Measurements from ENCODE around the gene PHC1.
"Not testable (repeated sequence)": the region's sequence is repeated elsewhere in the genome, so short reads cannot be mapped to it uniquely, and the experiment has no call there.

Gene PHC1

GRCh38 chr12:8911606-8912268, 2.6 kb upstream of the PHC1 start:
- no peak for DNase-seq (ENCODE audit: low read depth)

- DNase-seq (ENCODE audit: low read depth), result no peak
Observed at GRCh38 chr12:8912914-8913313, 1.4 kb upstream of the PHC1 start.

GRCh38 chr12:8913702-8914032, 642 bp upstream of the PHC1 start:
- no peak for DNase-seq (ENCODE audit: low read depth)

- DNase-seq (ENCODE audit: low read depth), result peak; percentile 63
Observed at GRCh38 chr12:8914716-8915526, 612 bp downstream of the PHC1 start.

- no peak for DNase-seq (ENCODE audit: low read depth)
Observed at GRCh38 chr12:8916154-8916553, 1.8 kb downstream of the PHC1 start.

GRCh38 chr12:8917031-8917430, 2.7 kb downstream of the PHC1 start:
- DNase-seq (ENCODE audit: low read depth), result no peak

GRCh38 chr12:8917751-8918150, 3.4 kb downstream of the PHC1 start:
- peak; percentile 54 for DNase-seq (ENCODE audit: low read depth)

- not testable (repeated sequence) for DNase-seq (ENCODE audit: low read depth)
Observed at GRCh38 chr12:8919643-8920042, 5.3 kb downstream of the PHC1 start.

- DNase-seq (ENCODE audit: low read depth), result no peak
Observed at GRCh38 chr12:8922544-8922943, 8.2 kb downstream of the PHC1 start.

GRCh38 chr12:8930655-8931323, 16.5 kb downstream of the PHC1 start:
- DNase-seq (ENCODE audit: low read depth), result not testable (repeated sequence)

GRCh38 chr12:8932464-8932863, 18.2 kb downstream of the PHC1 start:
- not testable (repeated sequence) for DNase-seq (ENCODE audit: low read depth)

- not testable (repeated sequence) for DNase-seq (ENCODE audit: low read depth)
Observed at GRCh38 chr12:8934080-8934479, 19.8 kb downstream of the PHC1 start.

- no peak for DNase-seq (ENCODE audit: low read depth)
Observed at GRCh38 chr12:8936735-8937134, 22.4 kb downstream of the PHC1 start.

GRCh38 chr12:8937842-8938442, 23.6 kb downstream of the PHC1 start:
- DNase-seq (ENCODE audit: low read depth), result not testable (repeated sequence)

- no peak for DNase-seq (ENCODE audit: low read depth)
Observed at GRCh38 chr12:8941691-8942478, 27.6 kb downstream of the PHC1 start.

- DNase-seq (ENCODE audit: low read depth), result no peak
Observed at GRCh38 chr12:8943565-8944186, 29.4 kb downstream of the PHC1 start.

- no peak for DNase-seq (ENCODE audit: low read depth)
Observed at GRCh38 chr12:8946733-8947132, 32.4 kb downstream of the PHC1 start.

- DNase-seq (ENCODE audit: low read depth), result no peak
Observed at GRCh38 chr12:8947737-8948136, 33.4 kb downstream of the PHC1 start.

GRCh38 chr12:8948701-8949341, 34.5 kb downstream of the PHC1 start:
- DNase-seq (ENCODE audit: low read depth), result peak; percentile 58

GRCh38 chr12:8949342-8950220, 35.3 kb downstream of the PHC1 start, which contains the start of gene M6PR:
Gene M6PR, minus strand, starts transcription at chr12:8949645. Its CDS starts 3,241 bp downstream, at chr12:8946404.
- DNase-seq (ENCODE audit: low read depth), result peak; percentile 94
